Smooth muscle cell (in vitro differentiated cells): ENCODE results near the gene NPHS2. TPM values are rescaled to one million over a fixed set of nuclear protein-coding genes. Genes with fewer than 3 reads are reported as not detected.

ENCODE experiments used
- DNase-seq: peaks from one replicate; lab custom pipeline; 2025; ENCODE audit not compliant: unreplicated experiment; lab: John Stamatoyannopoulos, UW
- H2AFZ ChIP-seq: fragments of 200-600 bp; sonication (generic); 2 replicates; pipeline ENCODE4 v1.6.0; 2016; ENCODE audit warnings: antibody characterized with exemption, low read depth, mild to moderate bottlenecking
- H3F3A ChIP-seq: fragments of 200-600 bp; sonication (generic); 2 replicates; pipeline ENCODE4 v1.6.0; 2017; ENCODE audit warnings: antibody characterized with exemption, low read depth
- H3K27ac ChIP-seq: fragments of 200-600 bp; sonication (generic); 2 replicates; pipeline ENCODE4 v1.5.1; 2016; ENCODE audit warnings: low read depth, mild to moderate bottlenecking
- H3K27me3 ChIP-seq: fragments of 200-600 bp; sonication (generic); 2 replicates; pipeline ENCODE4 v1.6.1; 2016; ENCODE audit warnings: low read depth, mild to moderate bottlenecking
- H3K36me3 ChIP-seq: fragments of 200-600 bp; sonication (generic); 2 replicates; pipeline ENCODE4 v1.5.1; 2016; ENCODE audit warnings: low read depth
- H3K4me1 ChIP-seq: fragments of 200-600 bp; sonication (generic); 2 replicates; pipeline ENCODE4 v1.5.1; 2016; ENCODE audit warnings: low read depth
- H3K4me2 ChIP-seq: fragments of 200-600 bp; sonication (generic); 2 replicates; pipeline ENCODE4 v1.6.0; 2016; ENCODE audit warnings: mild to moderate bottlenecking
- H3K4me3 ChIP-seq: fragments of 200-600 bp; sonication (generic); 2 replicates; pipeline ENCODE4 v1.5.1; 2016; ENCODE audit warnings: mild to moderate bottlenecking
- H3K79me2 ChIP-seq: fragments of 200-600 bp; sonication (generic); 2 replicates; pipeline ENCODE4 v1.6.0; 2016; ENCODE audit warnings: low read depth, mild to moderate bottlenecking
- H3K9ac ChIP-seq: fragments of 200-600 bp; sonication (generic); 2 replicates; pipeline ENCODE4 v1.6.0; 2016; ENCODE audit warnings: low read depth
- H3K9me3 ChIP-seq: fragments of 200-600 bp; sonication (generic); replicated peaks from 2 replicates; pipeline ENCODE4 v1.5.1; 2016; ENCODE audit warnings: low read depth
- H4K20me1 ChIP-seq: fragments of 200-600 bp; sonication (generic); 2 replicates; pipeline ENCODE4 v1.6.0; 2016; ENCODE audit warnings: low read depth
- CTCF ChIP-seq: fragments of 200-600 bp; sonication (generic); IDR thresholded peaks from 2 replicates; pipeline ENCODE4 v1.5.1; 2017; ENCODE audit warnings: borderline replicate concordance, mild to moderate bottlenecking, antibody characterized with exemption; ENCODE audit not compliant: insufficient read depth, poor library complexity, severe bottlenecking
- WGBS: methylation state at CpG from one replicate; pipeline ENCODE4 v1.1.7; 2016; ENCODE audit warnings: low lambda C conversion rate; 5-methylcytosine and 5-hydroxymethylcytosine counted together
- polyA plus RNA-seq: library from polyadenylated mRNA; unstranded; fragments of >200 nt; fragmentation: Nextera tagmentation; extraction: Ambion mirVana; gene quantifications from 2 replicates; pipeline ENCODE4 v1.2.1, GENCODE V29; 2016
- total RNA-seq: library from RNA; depleted of rRNA; stranded (reverse); fragments of >200 nt; gene quantifications from 2 replicates; pipeline ENCODE4 v1.2.3, GENCODE V29; 2014

Gene NPHS2
- total and polyA plus RNA-seq, 2 experiments from 2014 or later = not detected

GRCh38 chr1:179549368-179549700 lies 26.4 kb downstream of the NPHS2 start:
- WGBS = 96% methylated on average over 2 of the region's 2 CpGs
- Histone ChIP-seq H4K20me1 (no peaks in the 10 kb centered on the region), H3K27me3 (no peaks in the 10 kb centered on the region)

GRCh38 chr1:179548666-179549367 lies 26.9 kb downstream of the NPHS2 start:
- H3K4me1 ChIP-seq = no peaks in the 10 kb centered on the region
- no peaks in the 10 kb centered on the region for H3K36me3 ChIP-seq
- no peaks in the 10 kb centered on the region for H4K20me1 ChIP-seq
- no peaks in the 10 kb centered on the region for H3F3A ChIP-seq
- H3K4me3 ChIP-seq = no peak overlapping the region
- H3K27me3 ChIP-seq = no peaks in the 10 kb centered on the region
- H3K9me3 ChIP-seq = no peaks in the 10 kb centered on the region
- no peak for TF ChIP-seq CTCF
- H3K9ac ChIP-seq = no peak overlapping the region
- no peaks in the 10 kb centered on the region for H3K79me2 ChIP-seq
- 65% methylated on average over 3 of the region's 3 CpGs for WGBS
- no peak overlapping the region for H3K27ac ChIP-seq
- H3K4me2 ChIP-seq = no peak overlapping the region
- no peak for DNase-seq
- H2AFZ ChIP-seq = no peak overlapping the region

More at GRCh38 chr1:179549368-179549700, 26.4 kb downstream of the NPHS2 start:
- Histone ChIP-seq H2AFZ (no peak overlapping the region), H3K4me2 (no peak overlapping the region), H3K9ac (no peak overlapping the region), H3K36me3 (no peaks in the 10 kb centered on the region), H3K4me1 (no peaks in the 10 kb centered on the region), H3K79me2 (no peaks in the 10 kb centered on the region), H3K4me3 (no peak overlapping the region), H3K9me3 (no peaks in the 10 kb centered on the region), H3F3A (no peaks in the 10 kb centered on the region), H3K27ac (no peak overlapping the region)
- no peak for TF ChIP-seq CTCF
- no peak for DNase-seq

GRCh38 chr1:179547021-179547535 lies 28.7 kb downstream of the NPHS2 start:
- H3K27me3 ChIP-seq = no peaks in the 10 kb centered on the region
- no peak for TF ChIP-seq CTCF
- no peak overlapping the region for H3K4me2 ChIP-seq
- H3F3A ChIP-seq = no peaks in the 10 kb centered on the region
- no peak overlapping the region for H3K27ac ChIP-seq
- H3K4me3 ChIP-seq = no peak overlapping the region
- H3K36me3 ChIP-seq = no peaks in the 10 kb centered on the region
- no peaks in the 10 kb centered on the region for H4K20me1 ChIP-seq
- 63% methylated on average over 2 of the region's 2 CpGs for WGBS
- H2AFZ ChIP-seq = no peak overlapping the region
- H3K9me3 ChIP-seq = no peaks in the 10 kb centered on the region
- no peaks in the 10 kb centered on the region for H3K79me2 ChIP-seq
- no peak overlapping the region for H3K9ac ChIP-seq
- DNase-seq = no peak
- H3K4me1 ChIP-seq = no peaks in the 10 kb centered on the region

- no peaks in the 10 kb centered on the region for H4K20me1 ChIP-seq
- H3K36me3 ChIP-seq = no peaks in the 10 kb centered on the region
- no peaks in the 10 kb centered on the region for H3K9me3 ChIP-seq
- no peak for DNase-seq
- no peaks in the 10 kb centered on the region for H3K79me2 ChIP-seq
- H3F3A ChIP-seq = no peaks in the 10 kb centered on the region
- TF ChIP-seq CTCF = no peak
- no peak overlapping the region for H3K9ac ChIP-seq
- no peak overlapping the region for H3K27ac ChIP-seq
- H3K27me3 ChIP-seq = no peaks in the 10 kb centered on the region
- no peak overlapping the region for H2AFZ ChIP-seq
- no peak overlapping the region for H3K4me3 ChIP-seq
- H3K4me2 ChIP-seq = no peak overlapping the region
- no peaks in the 10 kb centered on the region for H3K4me1 ChIP-seq
- 75% methylated on average over 3 of the region's 3 CpGs for WGBS
These were observed 30.4 kb downstream of the NPHS2 start for GRCh38 chr1:179545321-179545720.
